Activated T-helper 17 cell treated with anti-CD3 and anti-CD28 coated beads, Interleukin-2, amount 50 U/mL, for 72 hours (primary cell): Measurements from ENCODE around the gene B4GALT1. TPM values are rescaled to one million over a fixed set of nuclear protein-coding genes. Genes with fewer than 3 reads are reported as not detected.

Source experiments
- ATAC-seq: fragments of 150-1000 bp; cut with Tn5 transposase; replicated peaks from 2 replicates; pipeline ENCODE4 v1.10.0; 2021; ENCODE audit warnings: mild to moderate bottlenecking, moderate library complexity
- H3K27ac Mint-ChIP-seq: one replicate; pipeline ENCODE4 v1.8.0; 2022; ENCODE audit warnings: mixed read lengths
- H3K27me3 Mint-ChIP-seq: one replicate; pipeline ENCODE4 v1.8.0; 2022; ENCODE audit warnings: mixed read lengths
- H3K36me3 Mint-ChIP-seq: one replicate; pipeline ENCODE4 v1.8.0; 2022; ENCODE audit warnings: low read depth, mild to moderate bottlenecking, mixed read lengths
- H3K4me1 Mint-ChIP-seq: one replicate; pipeline ENCODE4 v1.8.0; 2022; ENCODE audit warnings: mixed read lengths
- H3K4me3 Mint-ChIP-seq: one replicate; pipeline ENCODE4 v1.8.0; 2022; ENCODE audit warnings: mild to moderate bottlenecking, mixed read lengths
- H3K9me3 Mint-ChIP-seq: one replicate; pipeline ENCODE4 v1.8.0; 2022; ENCODE audit warnings: mixed read lengths
- total RNA-seq, 2 donors: library from RNA; stranded (reverse); gene quantifications; one replicate each; pipeline ENCODE4 v1.2.3, GENCODE V29; 2022

The B4GALT1 gene
- total RNA-seq, 2 donors from 2014 or later: 45.4 to 57.9 TPM

DNA sequence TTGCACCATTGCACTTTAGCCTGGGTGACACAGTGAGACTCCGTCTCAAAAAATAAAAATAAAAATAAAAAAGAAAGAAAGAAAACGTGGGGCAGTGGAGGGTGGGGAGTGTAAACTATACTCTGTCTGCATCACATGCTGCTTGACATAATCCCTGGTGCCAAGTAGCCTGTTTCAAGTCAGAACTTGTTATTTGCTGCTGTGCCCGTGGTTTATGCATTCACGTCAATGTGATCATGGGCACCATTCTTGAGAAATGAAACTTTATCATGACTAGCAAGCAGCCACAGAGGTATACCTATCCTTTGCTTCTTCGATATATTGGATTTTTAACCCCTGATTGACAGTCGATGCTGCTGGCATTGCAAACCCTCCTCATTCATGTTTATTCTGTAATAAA is 86.6 kb downstream of the B4GALT1 start:
- H3K4me3 Mint-ChIP-seq: no peak overlapping the region
- peaks cover 10% of the 10 kb centered on the region for H3K36me3 Mint-ChIP-seq
- no peak overlapping the region for H3K27ac Mint-ChIP-seq
- H3K9me3 Mint-ChIP-seq: no peaks in the 10 kb centered on the region
- H3K4me1 Mint-ChIP-seq: peaks cover 27% of the 10 kb centered on the region
- peak; percentile 20 for ATAC-seq
- H3K27me3 Mint-ChIP-seq: no peaks in the 10 kb centered on the region

DNA sequence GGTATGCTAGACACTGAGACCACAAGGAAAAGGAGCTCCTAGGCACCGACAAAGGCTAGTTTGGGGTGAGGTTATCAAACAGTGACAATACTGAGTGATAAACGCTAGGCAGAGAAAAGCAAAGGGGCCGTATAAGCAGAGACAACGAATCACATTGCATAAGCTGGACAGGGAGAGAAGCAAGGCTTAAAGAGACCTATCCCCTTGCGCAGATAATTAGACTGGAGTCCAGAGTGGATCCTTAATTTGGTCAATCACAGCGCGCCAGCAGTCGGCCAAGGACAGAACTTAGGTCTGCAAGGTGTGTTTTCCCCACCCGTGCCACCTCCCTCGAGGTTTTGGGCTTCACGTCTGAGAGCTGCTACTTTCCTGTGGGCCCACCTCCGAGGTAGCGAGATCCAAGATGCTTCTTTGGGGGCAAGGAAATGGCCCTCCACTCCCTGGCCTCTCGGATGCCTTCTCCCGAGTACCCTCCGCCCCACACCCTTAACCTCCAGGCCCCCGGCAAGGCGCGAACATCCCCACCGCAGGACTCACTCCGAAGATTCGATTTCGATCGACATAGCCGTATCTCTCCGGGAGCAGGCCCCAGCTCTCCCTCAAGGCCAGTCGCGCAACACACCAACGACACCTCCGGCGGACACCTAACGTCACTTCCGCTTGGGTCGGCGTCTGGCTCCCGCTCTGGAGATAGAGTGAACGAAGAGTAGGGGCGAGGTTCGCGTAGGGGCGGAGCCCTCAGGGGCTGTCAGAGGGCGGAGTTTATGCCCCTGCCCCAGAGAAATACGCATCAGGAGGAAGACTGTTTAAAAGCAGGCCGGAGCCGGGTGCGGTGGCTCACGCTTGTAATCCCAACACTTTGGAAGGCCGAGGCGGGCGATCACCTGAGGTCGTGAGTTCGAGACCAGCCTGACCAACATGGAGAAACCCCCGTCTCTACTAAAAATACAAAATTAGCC is 90.8 kb downstream of the B4GALT1 start, which contains the start of gene SMU1:
SMU1 (minus strand) TSS at position 629 of the 959 bp plus-strand sequence; CDS start at position 563, 66 bp downstream.
- H3K27ac Mint-ChIP-seq: peak within 1 kb of the TSS; percentile 97
- no peaks in the 10 kb centered on the region for H3K9me3 Mint-ChIP-seq
- H3K4me1 Mint-ChIP-seq: peaks cover 21% of the 10 kb centered on the region
- H3K36me3 Mint-ChIP-seq: peaks cover 48% of the 10 kb centered on the region
- H3K4me3 Mint-ChIP-seq: peak within 1 kb of the TSS; percentile 92
- no peaks in the 10 kb centered on the region for H3K27me3 Mint-ChIP-seq
- ATAC-seq: peak; percentile 97

DNA sequence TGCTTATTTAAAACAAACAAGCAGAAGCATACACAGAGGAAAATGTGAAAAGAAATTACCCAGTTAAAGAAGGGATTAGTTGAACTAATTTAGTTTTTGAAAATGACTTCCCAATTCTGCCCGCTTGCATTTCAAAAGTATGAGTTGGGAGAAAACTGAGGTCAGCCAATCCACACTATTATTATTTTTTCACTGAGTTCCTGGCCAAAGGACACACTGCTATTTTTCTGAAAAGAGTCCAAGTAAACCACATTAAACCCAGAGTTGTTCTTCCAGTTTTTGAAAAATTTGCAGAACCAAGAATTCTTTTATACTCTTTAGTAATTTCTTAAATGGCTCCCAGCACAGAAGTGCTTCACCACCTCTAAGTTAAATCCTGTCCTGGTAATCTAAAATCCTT is 98.1 kb downstream of the B4GALT1 start:
- H3K36me3 Mint-ChIP-seq: peaks cover 99% of the 10 kb centered on the region
- peaks cover 20% of the 10 kb centered on the region for H3K4me1 Mint-ChIP-seq
- H3K27me3 Mint-ChIP-seq: no peaks in the 10 kb centered on the region
- no peaks in the 10 kb centered on the region for H3K9me3 Mint-ChIP-seq
- H3K4me3 Mint-ChIP-seq: no peak overlapping the region
- no peak for ATAC-seq
- H3K27ac Mint-ChIP-seq: no peak overlapping the region

DNA sequence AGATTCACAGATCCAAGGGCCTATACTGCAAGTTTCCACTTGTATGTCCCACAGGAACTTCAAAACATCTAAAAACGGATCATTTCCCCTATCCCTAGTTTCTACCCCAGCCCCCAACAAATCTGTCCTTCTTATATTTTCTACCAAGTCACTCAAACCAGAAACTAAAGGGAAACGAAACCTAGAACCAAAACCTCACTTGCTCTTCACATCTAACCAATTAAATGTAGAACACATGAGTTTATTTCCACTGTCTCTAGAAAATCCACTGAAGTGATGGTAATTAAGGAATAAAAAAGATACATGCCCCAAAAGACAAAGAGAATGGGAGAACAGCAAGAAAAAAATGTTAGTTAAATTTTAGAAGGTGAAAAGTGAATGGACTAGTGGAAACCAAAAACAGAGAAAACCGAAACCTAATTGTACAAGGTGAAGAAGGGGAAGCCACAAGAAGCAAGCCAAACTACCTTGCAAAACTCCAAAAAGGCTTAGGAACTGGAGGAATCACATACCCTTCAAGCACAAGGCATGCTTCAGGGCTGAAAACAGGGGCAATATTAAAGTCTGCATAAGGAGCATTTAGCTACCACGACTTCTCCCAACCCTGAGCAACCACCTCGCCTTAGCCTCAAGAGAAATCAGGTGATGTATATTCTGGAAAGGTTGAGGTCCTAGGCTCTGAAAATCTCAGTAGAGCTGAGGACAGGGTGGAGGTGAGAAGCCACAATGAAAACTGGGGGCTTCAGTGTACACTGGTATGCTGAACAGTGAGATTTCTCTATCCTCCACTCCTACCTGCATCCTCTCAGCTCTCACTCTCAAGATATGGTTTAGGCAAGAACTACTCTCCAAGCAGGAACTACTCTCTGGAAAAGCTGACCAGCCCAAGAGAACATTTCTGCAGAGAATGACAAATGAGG is 101.7 kb downstream of the B4GALT1 start:
- no peaks in the 10 kb centered on the region for H3K27me3 Mint-ChIP-seq
- H3K9me3 Mint-ChIP-seq: no peaks in the 10 kb centered on the region
- ATAC-seq: no peak
- peak overlapping the region; percentile 20 for H3K27ac Mint-ChIP-seq
- no peak overlapping the region for H3K4me3 Mint-ChIP-seq
- peaks cover 9% of the 10 kb centered on the region for H3K4me1 Mint-ChIP-seq
- H3K36me3 Mint-ChIP-seq: peaks cover 99% of the 10 kb centered on the region

Other genes starting within 250 kb of the B4GALT1 start
- 10 to 100 TPM; 38.8 to 50.4 TPM for gene APTX, start 165.7 kb downstream of the B4GALT1 start, total RNA-seq
- 100 to 1,000 TPM; 132 to 220 TPM for gene DNAJA1, start 142.1 kb downstream of the B4GALT1 start, total RNA-seq
- 10 to 100 TPM; 24.2 to 30.9 TPM for gene SMU1, start 90.7 kb downstream of the B4GALT1 start, total RNA-seq
- gene SPINK4, start 72.8 kb upstream of the B4GALT1 start, total RNA-seq: not detected
- gene BAG1, start 97.4 kb upstream of the B4GALT1 start, total RNA-seq: 10 to 100 TPM; 41.2 to 95.2 TPM
- gene CHMP5, start 97.7 kb upstream of the B4GALT1 start, total RNA-seq: 10 to 100 TPM; 54.7 to 70.0 TPM
- gene NFX1, start 123.2 kb upstream of the B4GALT1 start, total RNA-seq: 10 to 100 TPM; 32.0 to 56.5 TPM
- under 1 TPM; 0.42 to 0.45 TPM for gene AQP7, start 235.2 kb upstream of the B4GALT1 start, total RNA-seq